ENCODE data around the gene MEX3A. TPM values are rescaled to one million over a fixed set of nuclear protein-coding genes. Genes with fewer than 3 reads are reported as not detected.

The MEX3A gene
- total RNA-seq, 2 experiments from 2014 or later: 5.3 TPM

DNA sequence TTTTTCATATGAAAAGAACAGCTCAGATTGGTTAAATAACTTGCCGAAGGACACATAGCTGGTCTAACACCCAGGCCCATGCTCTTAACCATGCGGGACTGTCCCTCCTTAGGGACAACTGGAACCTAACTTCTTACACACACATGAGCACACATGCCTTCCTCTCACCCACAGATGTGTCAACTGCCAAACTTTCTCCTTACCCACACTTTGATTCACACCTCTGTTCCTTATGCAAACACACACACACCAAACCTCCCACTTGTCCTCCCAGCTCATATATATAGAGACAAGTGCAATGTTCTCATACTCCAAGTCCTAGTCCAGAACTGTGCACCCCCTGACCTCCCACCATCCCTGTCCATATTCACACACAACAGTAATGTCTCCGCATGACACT is 17.1 kb downstream of the MEX3A start:
- intact Hi-C loops (cut with micrococcal nuclease; ENCODE audit: unreplicated experiment): no loop called here
- ChIA-PET POLR2A (no interaction called here), CTCF (ENCODE audit: unreplicated experiment) (interaction anchor here (1.0 to 1.8 kb wide), 2 partner anchors 76 to 127 kb away, joined by 3 to 4 read pairs; no protein-coding TSS in a partner anchor)
- no peak for DNase-seq (ENCODE audit: low spot score)
- Histone ChIP-seq H3K9me3 (ENCODE audit: low read length) (no peaks in the 10 kb centered on the region), H3K27ac (ENCODE audit: low read depth, low read length, poor library complexity, severe bottlenecking) (no peak overlapping the region), H3K4me2 (ENCODE audit: low read length) (no peak overlapping the region), H3K9me2 (ENCODE audit: insufficient read depth, low read length) (no peaks in the 10 kb centered on the region), H3K79me2 (ENCODE audit: insufficient read depth, low read depth, low read length) (no peaks in the 10 kb centered on the region), H2AFZ (ENCODE audit: low read length) (no peak overlapping the region), H3K4me3 (ENCODE audit: low read depth, low read length, poor library complexity, severe bottlenecking) (no peak overlapping the region), H3K36me3 (ENCODE audit: insufficient read depth, low read length) (no peaks in the 10 kb centered on the region), H4K20me1 (ENCODE audit: insufficient read depth, low read length) (no peaks in the 10 kb centered on the region), H3K4me1 (ENCODE audit: insufficient read depth, low read length, poor library complexity, severe bottlenecking) (no peaks in the 10 kb centered on the region)
- no TSS peak for BruUV-seq (replicated peaks)
- no peak for TF ChIP-seq EZH2phosphoT487 (IDR thresholded peaks at IDR 0.05; ENCODE audit: borderline replicate concordance, low read depth, low read length)
- no peak for TF ChIP-seq CTCF (conservative IDR thresholded peaks at IDR 0.05; ENCODE audit: low read length)

- Histone ChIP-seq H3K36me3 (ENCODE audit: insufficient read depth, low read length) (no peaks in the 10 kb centered on the region), H3K9me2 (ENCODE audit: insufficient read depth, low read length) (no peaks in the 10 kb centered on the region), H3K27ac (ENCODE audit: low read depth, low read length, poor library complexity, severe bottlenecking) (no peak overlapping the region), H3K4me1 (ENCODE audit: insufficient read depth, low read length, poor library complexity, severe bottlenecking) (no peaks in the 10 kb centered on the region), H3K4me3 (ENCODE audit: low read depth, low read length, poor library complexity, severe bottlenecking) (no peak overlapping the region), H3K9me3 (ENCODE audit: low read length) (no peaks in the 10 kb centered on the region), H3K79me2 (ENCODE audit: insufficient read depth, low read depth, low read length) (no peaks in the 10 kb centered on the region), H2AFZ (ENCODE audit: low read length) (no peak overlapping the region), H4K20me1 (ENCODE audit: insufficient read depth, low read length) (no peaks in the 10 kb centered on the region), H3K4me2 (ENCODE audit: low read length) (no peak overlapping the region)
- no peak for DNase-seq (ENCODE audit: low spot score)
- ChIA-PET CTCF (ENCODE audit: unreplicated experiment) (interaction anchor here (1.0 kb wide), 1 partner anchor 75 kb away, joined by 3 read pairs; no protein-coding TSS in a partner anchor), POLR2A (no interaction called here)
- intact Hi-C loops (cut with micrococcal nuclease; ENCODE audit: unreplicated experiment): no loop called here
- TF ChIP-seq EZH2phosphoT487 (IDR thresholded peaks at IDR 0.05; ENCODE audit: borderline replicate concordance, low read depth, low read length): no peak
- TF ChIP-seq CTCF (conservative IDR thresholded peaks at IDR 0.05; ENCODE audit: low read length): no peak
- no TSS peak for BruUV-seq (replicated peaks)
Observed at GRCh38 chr1:156064615-156065014, 17.6 kb downstream of the MEX3A start.

GRCh38 chr1:156063997-156064285 is 18.3 kb downstream of the MEX3A start:
- H3K27ac ChIP-seq (ENCODE audit: low read depth, low read length, poor library complexity, severe bottlenecking): no peak overlapping the region
- H3K36me3 ChIP-seq (ENCODE audit: insufficient read depth, low read length): no peaks in the 10 kb centered on the region
- H3K79me2 ChIP-seq (ENCODE audit: insufficient read depth, low read depth, low read length): no peaks in the 10 kb centered on the region
- ChIA-PET POLR2A (interaction anchor here (0.7 kb wide), 1 partner anchor 131 kb away, joined by 3 read pairs; no protein-coding TSS in a partner anchor), CTCF (ENCODE audit: unreplicated experiment) (no interaction called here)
- H3K9me2 ChIP-seq (ENCODE audit: insufficient read depth, low read length): no peaks in the 10 kb centered on the region
- no peak overlapping the region for H3K4me3 ChIP-seq (ENCODE audit: low read depth, low read length, poor library complexity, severe bottlenecking)
- H2AFZ ChIP-seq (ENCODE audit: low read length): no peak overlapping the region
- intact Hi-C loops (cut with micrococcal nuclease; ENCODE audit: unreplicated experiment): no loop called here
- no peaks in the 10 kb centered on the region for H3K9me3 ChIP-seq (ENCODE audit: low read length)
- no peak overlapping the region for H3K4me2 ChIP-seq (ENCODE audit: low read length)
- no peaks in the 10 kb centered on the region for H4K20me1 ChIP-seq (ENCODE audit: insufficient read depth, low read length)
- no peak for TF ChIP-seq CTCF (conservative IDR thresholded peaks at IDR 0.05; ENCODE audit: low read length)
- no peak for TF ChIP-seq EZH2phosphoT487 (IDR thresholded peaks at IDR 0.05; ENCODE audit: borderline replicate concordance, low read depth, low read length)
- H3K4me1 ChIP-seq (ENCODE audit: insufficient read depth, low read length, poor library complexity, severe bottlenecking): no peaks in the 10 kb centered on the region
- no peak for DNase-seq (ENCODE audit: low spot score)
- no TSS peak for BruUV-seq (replicated peaks)

Data from OCI-LY7 (cell line).